ENCODE results near the gene SYNGR1.

The SYNGR1 gene

GRCh38 chr22:39432361-39432811 is 82.6 kb downstream of the SYNGR1 start:
- no peak for DNase-seq

GRCh38 chr22:39433476-39434242 is 83.9 kb downstream of the SYNGR1 start:
- no peak for DNase-seq

GRCh38 chr22:39434243-39434653 is 84.5 kb downstream of the SYNGR1 start:
- no peak for DNase-seq

- no peak for DNase-seq
These were observed 84.9 kb downstream of the SYNGR1 start for GRCh38 chr22:39434721-39435120.

Data from DMS 273 treated with DMSO at 0.1 percent for 48 hours (cell line).